ENCODE data around the gene PCYOX1L. TPM values are rescaled to one million over a fixed set of nuclear protein-coding genes. Genes with fewer than 3 reads are reported as not detected.

PCYOX1L gene
- polyA plus RNA-seq, 1 donor from 2014 or later, result 21.1 TPM

GRCh38 chr5:149313151-149313841 lies 44.5 kb upstream of the PCYOX1L start:
- Histone ChIP-seq H3K9me2 (ENCODE audit: insufficient read depth, low read length) (no peaks in the 10 kb centered on the region), H3K27me3 (ENCODE audit: insufficient read depth, low read depth, low read length) (no peaks in the 10 kb centered on the region), H3K9me3 (ENCODE audit: low read length) (no peaks in the 10 kb centered on the region), H3F3A (ENCODE audit: insufficient read depth, low read length, poor library complexity, severe bottlenecking) (no peaks in the 10 kb centered on the region), H3K27ac (ENCODE audit: low read length) (no peak overlapping the region), H3K79me2 (replicated peaks; ENCODE audit: insufficient read depth, low read length) (no peaks in the 10 kb centered on the region), H3K9ac (ENCODE audit: low read length) (no peak overlapping the region), H3K4me3 (ENCODE audit: low read length) (no peak overlapping the region), H4K20me1 (ENCODE audit: insufficient read depth) (no peaks in the 10 kb centered on the region), H3K4me2 (ENCODE audit: low read length) (no peak overlapping the region), H3K36me3 (ENCODE audit: insufficient read depth, low read length) (no peaks in the 10 kb centered on the region), H2AFZ (ENCODE audit: low read depth, low read length) (no peak overlapping the region)
- TF ChIP-seq SMC3 (conservative IDR thresholded peaks at IDR 0.05; ENCODE audit: poor library complexity) (no peak), RAD21 (conservative IDR thresholded peaks at IDR 0.05) (no peak), CTCF (IDR thresholded peaks at IDR 0.05; ENCODE audit: poor library complexity, severe bottlenecking) (no peak), MXI1 (conservative IDR thresholded peaks at IDR 0.05; ENCODE audit: poor library complexity, severe bottlenecking) (no peak), EP300 (conservative IDR thresholded peaks at IDR 0.05; ENCODE audit: poor library complexity, severe bottlenecking) (no peak), POLR2AphosphoS5 (IDR thresholded peaks at IDR 0.05) (no peak), REST (IDR thresholded peaks at IDR 0.05; ENCODE audit: borderline replicate concordance) (no peak), TAF1 (IDR thresholded peaks at IDR 0.05; ENCODE audit: low read depth) (no peak), EZH2 (IDR thresholded peaks at IDR 0.05; ENCODE audit: borderline replicate concordance, insufficient read depth, low read length, poor library complexity, severe bottlenecking) (no peak)

- H3K27ac ChIP-seq (ENCODE audit: low read length), result no peak overlapping the region
- no peak for TF ChIP-seq SMC3 (conservative IDR thresholded peaks at IDR 0.05; ENCODE audit: poor library complexity)
- TF ChIP-seq EZH2 (IDR thresholded peaks at IDR 0.05; ENCODE audit: borderline replicate concordance, insufficient read depth, low read length, poor library complexity, severe bottlenecking), result no peak
- no peak for TF ChIP-seq TAF1 (IDR thresholded peaks at IDR 0.05; ENCODE audit: low read depth)
- TF ChIP-seq RAD21 (conservative IDR thresholded peaks at IDR 0.05), result no peak
- no peak for TF ChIP-seq MXI1 (conservative IDR thresholded peaks at IDR 0.05; ENCODE audit: poor library complexity, severe bottlenecking)
- no peak for TF ChIP-seq POLR2AphosphoS5 (IDR thresholded peaks at IDR 0.05)
- no peak overlapping the region for H3K4me2 ChIP-seq (ENCODE audit: low read length)
- no peaks in the 10 kb centered on the region for H3K9me2 ChIP-seq (ENCODE audit: insufficient read depth, low read length)
- H3K9me3 ChIP-seq (ENCODE audit: low read length), result no peaks in the 10 kb centered on the region
- H3K9ac ChIP-seq (ENCODE audit: low read length), result no peak overlapping the region
- H3K36me3 ChIP-seq (ENCODE audit: insufficient read depth, low read length), result no peaks in the 10 kb centered on the region
- no peaks in the 10 kb centered on the region for H4K20me1 ChIP-seq (ENCODE audit: insufficient read depth)
- H3K4me3 ChIP-seq (ENCODE audit: low read length), result no peak overlapping the region
- no peak overlapping the region for H2AFZ ChIP-seq (ENCODE audit: low read depth, low read length)
- no peaks in the 10 kb centered on the region for H3K27me3 ChIP-seq (ENCODE audit: insufficient read depth, low read depth, low read length)
- H3K79me2 ChIP-seq (replicated peaks; ENCODE audit: insufficient read depth, low read length), result no peaks in the 10 kb centered on the region
- no peaks in the 10 kb centered on the region for H3F3A ChIP-seq (ENCODE audit: insufficient read depth, low read length, poor library complexity, severe bottlenecking)
Measured at GRCh38 chr5:149314571-149315111, 43.2 kb upstream of the PCYOX1L start.

Measured in neural cell (in vitro differentiated cells).